Measurements from ENCODE around the gene SUMO4.

Gene SUMO4

DNA sequence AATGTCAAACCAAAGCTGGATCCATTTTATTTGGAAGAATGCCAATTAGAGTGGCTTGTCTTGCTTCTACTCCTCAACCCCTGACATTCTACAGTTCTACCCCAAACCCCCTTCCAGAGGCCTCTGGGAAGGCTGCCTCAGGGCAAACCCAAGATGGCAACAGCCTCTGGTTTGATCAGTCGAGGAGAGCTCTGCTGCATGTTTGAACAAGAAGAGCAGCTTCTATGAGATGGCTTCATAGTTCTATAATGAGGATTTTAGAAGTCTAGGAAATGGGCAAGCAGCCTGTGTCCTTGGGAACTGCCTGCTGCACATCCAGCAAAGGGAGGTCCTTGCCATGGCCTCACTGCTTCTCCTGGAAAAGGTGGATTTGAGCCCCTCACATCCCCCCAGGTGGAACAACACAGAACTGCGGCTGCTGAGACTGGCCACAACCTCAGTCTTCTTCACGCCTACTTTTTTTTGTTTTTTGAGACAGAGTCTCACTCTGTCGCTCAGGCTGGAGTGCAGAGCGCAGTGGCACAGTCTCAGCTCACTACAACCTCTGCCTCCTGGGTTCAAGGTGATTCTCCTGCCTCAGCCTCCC is 46.8 kb downstream of the SUMO4 start:
- H3K4me3 ChIP-seq (ENCODE audit: low read length): no peak overlapping the region
- TF ChIP-seq, protein P1, sequence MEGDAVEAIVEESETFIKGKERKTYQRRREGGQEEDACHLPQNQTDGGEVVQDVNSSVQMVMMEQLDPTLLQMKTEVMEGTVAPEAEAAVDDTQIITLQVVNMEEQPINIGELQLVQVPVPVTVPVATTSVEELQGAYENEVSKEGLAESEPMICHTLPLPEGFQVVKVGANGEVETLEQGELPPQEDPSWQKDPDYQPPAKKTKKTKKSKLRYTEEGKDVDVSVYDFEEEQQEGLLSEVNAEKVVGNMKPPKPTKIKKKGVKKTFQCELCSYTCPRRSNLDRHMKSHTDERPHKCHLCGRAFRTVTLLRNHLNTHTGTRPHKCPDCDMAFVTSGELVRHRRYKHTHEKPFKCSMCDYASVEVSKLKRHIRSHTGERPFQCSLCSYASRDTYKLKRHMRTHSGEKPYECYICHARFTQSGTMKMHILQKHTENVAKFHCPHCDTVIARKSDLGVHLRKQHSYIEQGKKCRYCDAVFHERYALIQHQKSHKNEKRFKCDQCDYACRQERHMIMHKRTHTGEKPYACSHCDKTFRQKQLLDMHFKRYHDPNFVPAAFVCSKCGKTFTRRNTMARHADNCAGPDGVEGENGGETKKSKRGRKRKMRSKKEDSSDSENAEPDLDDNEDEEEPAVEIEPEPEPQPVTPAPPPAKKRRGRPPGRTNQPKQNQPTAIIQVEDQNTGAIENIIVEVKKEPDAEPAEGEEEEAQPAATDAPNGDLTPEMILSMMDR (conservative IDR thresholded peaks at IDR 0.05; ENCODE audit: low read length): no peak
- no peak for DNase-seq (ENCODE audit: low read depth)

DNA sequence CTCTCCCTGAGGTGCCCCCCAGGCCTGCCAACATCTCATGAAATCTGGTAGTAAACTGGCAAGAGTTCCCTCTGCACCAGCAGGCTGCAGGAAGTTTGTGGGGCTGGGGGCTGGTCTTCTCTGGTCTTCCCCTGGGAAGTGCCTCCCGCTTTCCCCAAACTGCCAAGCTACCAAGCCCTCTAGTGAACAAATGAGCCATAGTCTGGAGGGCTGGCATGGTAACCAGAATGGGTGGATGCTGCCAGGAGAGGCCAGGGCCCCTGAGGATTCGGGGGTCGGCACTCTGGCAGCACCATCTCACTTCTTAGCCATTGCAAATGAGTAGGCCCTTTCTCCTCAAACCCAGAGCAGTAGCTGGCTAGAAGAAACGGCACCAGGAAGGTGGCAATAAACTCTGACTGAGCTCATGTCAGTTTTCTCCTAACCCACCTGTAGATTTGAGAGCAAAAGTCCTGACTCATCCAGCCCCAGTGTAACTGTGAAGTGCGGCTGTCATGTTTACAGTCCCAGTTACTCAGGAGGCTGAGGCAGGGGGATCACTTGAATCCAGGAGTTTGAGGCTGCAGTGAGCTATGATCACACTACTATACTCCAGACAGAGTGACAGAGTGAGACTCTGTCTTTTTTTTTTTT is 48.9 kb downstream of the SUMO4 start:
- no peak overlapping the region for H3K4me3 ChIP-seq (ENCODE audit: low read length)
- TF ChIP-seq, protein P1 (conservative IDR thresholded peaks at IDR 0.05; ENCODE audit: low read length): no peak
- no peak for DNase-seq (ENCODE audit: low read depth)

DNA sequence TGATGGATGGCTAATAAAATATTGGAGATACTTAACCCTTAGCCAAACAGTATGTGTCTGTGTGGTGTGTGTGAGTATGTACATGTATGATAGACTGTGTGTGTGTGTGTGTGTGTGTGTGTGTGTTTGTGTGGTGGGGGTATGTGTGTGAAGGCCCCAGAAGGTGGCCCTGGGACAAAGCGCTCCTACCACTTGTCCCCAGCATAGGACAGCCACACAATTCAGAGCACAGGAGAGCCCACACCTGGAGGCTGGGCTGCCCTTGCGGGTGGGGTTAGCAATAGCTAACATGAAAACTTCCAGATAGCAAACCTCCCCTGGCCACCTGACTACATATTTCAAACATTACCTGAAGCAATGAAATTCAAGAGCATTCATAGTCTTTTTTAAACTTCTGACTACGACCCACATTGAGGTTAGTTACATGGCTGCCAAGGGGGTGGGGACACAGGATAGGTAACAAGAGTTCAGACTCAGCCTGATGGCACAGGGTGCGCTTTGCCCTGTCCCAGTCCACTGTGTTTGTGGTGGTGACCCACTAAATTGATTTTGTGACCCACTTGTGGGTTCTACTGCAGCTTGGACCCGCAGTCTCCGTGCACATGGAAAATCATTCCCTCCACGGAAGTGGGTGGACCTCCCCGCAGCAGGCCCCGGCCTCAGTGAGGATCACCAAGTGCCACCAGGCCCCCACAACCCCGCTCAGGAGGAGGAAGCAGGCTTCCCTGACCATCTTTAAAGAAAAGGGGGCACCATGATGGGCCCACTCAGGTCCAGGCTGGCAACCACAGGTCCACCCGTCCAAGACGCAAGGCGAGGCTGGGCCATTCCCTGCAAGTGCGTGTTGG is 50.0 kb downstream of the SUMO4 start:
- no peak for DNase-seq (ENCODE audit: low read depth)
- no peak overlapping the region; the same call in 1 of the 2 replicates for H3K4me3 ChIP-seq (ENCODE audit: low read length)
- TF ChIP-seq, protein P1 (conservative IDR thresholded peaks at IDR 0.05; ENCODE audit: low read length): no peak
